K562 (cell line): ENCODE results near the gene POPDC2.

Experiments used
- CBX3 ChIP-seq, 2 experiments: IDR thresholded peaks; 1 replicate in 1 of 2; 2 replicates in 1 of 2; pipeline ENCODE4 v1.6.1; 2012; ENCODE audit warnings: inconsistent platforms in 2 of 2, low read length in 2 of 2, borderline replicate concordance in 1 of 2, control low read depth in 1 of 2
- CTCF ChIP-seq, 3 experiments: IDR thresholded peaks in 2 of 3; conservative IDR thresholded peaks in 1 of 3; 2 replicates each; pipeline ENCODE4 v1.5.1; 2011 to 2012; ENCODE audit warnings: low read length in 3 of 3, mild to moderate bottlenecking in 3 of 3, control low read depth in 2 of 3, improper control_type of control experiment in 1 of 3, inconsistent platforms in 1 of 3, low read depth in 1 of 3, mixed read lengths in 1 of 3, moderate library complexity in 1 of 3; ENCODE audit not compliant: insufficient read depth in 2 of 3
- HNRNPL ChIP-seq: fragments of 200-400 bp; formaldehyde crosslinking; IDR thresholded peaks from 2 replicates; pipeline ENCODE4 v1.6.1; 2017; ENCODE audit warnings: low read depth, mild to moderate bottlenecking, low read length
- PATZ1 ChIP-seq: fragments of 250-450 bp; sonication (Bioruptor Pico); IDR thresholded peaks from 2 replicates; pipeline ENCODE4 v1.5.0; 2020; ENCODE audit warnings: mild to moderate bottlenecking, borderline replicate concordance
- RAD21 ChIP-seq, 2 experiments: fragments of 250-450 bp in 1 of 2; fragments of 450-650 bp in 1 of 2; sonication (Bioruptor Pico) in 1 of 2; formaldehyde crosslinking in 1 of 2; IDR thresholded peaks in 1 of 2; conservative IDR thresholded peaks in 1 of 2; 2 replicates each; pipeline versions ENCODE4 v1.4.0 to v1.8.0; 2020 to 2022; ENCODE audit warnings: mild to moderate bottlenecking in 2 of 2, moderate library complexity in 1 of 2
- SRF ChIP-seq, 2 experiments: fragments of 250-450, 450-650 bp in 1 of 2; sonication (Bioruptor Pico) in 1 of 2; sonication (generic) in 1 of 2; formaldehyde crosslinking; IDR thresholded peaks; 2 replicates each; pipeline versions ENCODE4 v1.5.0 to v1.5.1; 2020 to 2022; ENCODE audit warnings: mild to moderate bottlenecking in 1 of 2, missing genetic modification reagents in 1 of 2
- TAF1 ChIP-seq: IDR thresholded peaks from 2 replicates; pipeline ENCODE4 v1.6.1; 2011; ENCODE audit warnings: mild to moderate bottlenecking, low read length, moderate library complexity; ENCODE audit not compliant: insufficient read depth, control insufficient read depth, severe bottlenecking; ENCODE audit errors: extremely low read depth

- no peak for TF ChIP-seq HNRNPL
- TF ChIP-seq RAD21 (CRISPR knock-in tag; conservative IDR thresholded peaks at IDR 0.05 in 1 of 2, IDR thresholded peaks at IDR 0.05 in 1 of 2), result no peak
- no peak for TF ChIP-seq CBX3 (IDR thresholded peaks at IDR 0.05; ENCODE audit: borderline replicate concordance in 1 of 2, low read length in 2 of 2)
- TF ChIP-seq CTCF (IDR thresholded peaks at IDR 0.05 in 2 of 3, conservative IDR thresholded peaks at IDR 0.05 in 1 of 3; ENCODE audit: insufficient read depth in 2 of 3, low read depth in 1 of 3, low read length in 3 of 3), result no peak
- no peak for TF ChIP-seq SRF (CRISPR knock-in tag; IDR thresholded peaks at IDR 0.05)
- TF ChIP-seq PATZ1 (CRISPR knock-in tag), result no peak
- no peak for TF ChIP-seq TAF1
Measured at GRCh38 chr3:119665954-119666559, 5.7 kb upstream of the POPDC2 start.
